ENCODE measurements around the gene PPM1E.
A peak's percentile ranks its signal among the peaks of the same experiment; 100 is the strongest.
"Not testable (repeated sequence)": the region's sequence is repeated elsewhere in the genome, so short reads cannot be mapped to it uniquely, and the experiment has no call there.

The PPM1E gene

DNA sequence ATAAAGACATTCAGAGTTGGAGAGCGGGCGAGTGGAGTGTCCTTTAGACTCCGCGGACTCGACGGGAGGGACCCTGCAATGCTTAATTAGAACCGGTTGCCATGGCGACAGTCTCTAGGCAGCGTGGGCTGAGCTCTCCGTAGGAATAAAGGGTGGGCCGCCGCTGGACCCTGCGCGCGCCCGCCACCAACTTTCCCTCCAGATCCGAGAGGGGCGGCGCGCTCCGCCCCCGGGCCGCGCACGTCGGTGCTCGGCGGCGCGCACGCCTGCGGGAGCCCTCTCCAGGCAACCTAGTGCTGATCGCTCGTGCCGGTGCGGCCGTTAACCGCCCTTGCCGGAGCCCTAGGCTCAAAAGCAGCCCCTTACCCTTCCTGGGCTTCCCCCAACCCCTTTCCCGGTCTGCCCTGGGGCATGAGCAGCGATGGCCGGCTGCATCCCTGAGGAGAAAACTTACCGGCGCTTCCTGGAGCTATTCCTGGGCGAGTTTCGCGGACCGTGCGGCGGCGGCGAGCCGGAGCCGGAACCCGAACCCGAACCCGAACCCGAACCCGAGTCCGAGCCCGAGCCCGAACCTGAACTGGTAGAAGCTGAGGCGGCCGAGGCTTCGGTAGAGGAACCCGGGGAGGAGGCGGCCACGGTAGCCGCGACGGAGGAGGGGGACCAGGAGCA is at the start of gene PPM1E:
Gene PPM1E (plus strand): TSS at position 278 of the 669 bp plus-strand sequence.
- DNase-seq (ENCODE audit: low read depth in 3 of 3), result peak in 1 of 3 experiments; percentile 54

DNA sequence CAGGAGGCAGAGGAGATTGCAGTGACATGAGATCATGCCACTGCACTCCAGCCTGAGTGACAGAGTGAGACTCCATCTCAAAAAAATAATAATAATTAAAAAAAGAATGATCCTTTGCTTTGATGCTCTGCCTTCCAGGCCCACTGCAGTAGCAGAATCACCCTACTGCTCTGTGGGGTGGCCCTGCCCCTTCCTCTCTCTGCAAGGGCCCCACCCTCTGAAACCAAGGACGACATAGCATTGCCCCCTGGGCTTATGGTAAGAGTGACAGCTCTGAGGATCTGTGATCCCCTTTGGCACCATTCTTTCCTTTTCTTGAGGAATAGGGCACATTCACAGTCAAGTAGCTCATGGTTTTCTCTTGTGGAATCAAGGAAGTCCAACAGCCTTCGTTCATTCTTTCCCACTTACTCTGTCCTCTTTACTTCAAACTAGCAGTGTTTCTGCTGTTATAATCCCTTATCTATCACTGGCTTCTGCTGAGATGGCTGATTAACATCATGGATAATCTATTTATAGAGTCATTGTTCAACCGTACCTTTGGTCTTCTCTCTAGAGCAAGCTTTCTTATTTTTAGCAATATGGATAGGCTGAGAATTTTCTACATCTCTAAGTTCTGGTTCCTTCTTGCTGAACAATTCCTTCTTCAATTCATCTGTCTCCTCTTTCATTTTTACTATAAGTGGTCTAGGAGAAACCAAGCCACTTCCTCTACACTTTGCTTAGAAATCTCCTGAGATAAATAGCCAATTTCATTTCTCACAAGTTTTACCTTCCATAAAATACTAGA is 49.1 kb upstream of the PPM1E start:
- no peak for DNase-seq (ENCODE audit: low read depth in 3 of 3)

GRCh38 chr17:58710948-58711552 is 44.6 kb upstream of the PPM1E start:
- peak in 2 of 3 experiments; percentile 8 to 24 for DNase-seq (ENCODE audit: low read depth in 3 of 3)

GRCh38 chr17:58722274-58722673 is 33.4 kb upstream of the PPM1E start:
- DNase-seq (ENCODE audit: low read depth in 3 of 3), result no peak

DNA sequence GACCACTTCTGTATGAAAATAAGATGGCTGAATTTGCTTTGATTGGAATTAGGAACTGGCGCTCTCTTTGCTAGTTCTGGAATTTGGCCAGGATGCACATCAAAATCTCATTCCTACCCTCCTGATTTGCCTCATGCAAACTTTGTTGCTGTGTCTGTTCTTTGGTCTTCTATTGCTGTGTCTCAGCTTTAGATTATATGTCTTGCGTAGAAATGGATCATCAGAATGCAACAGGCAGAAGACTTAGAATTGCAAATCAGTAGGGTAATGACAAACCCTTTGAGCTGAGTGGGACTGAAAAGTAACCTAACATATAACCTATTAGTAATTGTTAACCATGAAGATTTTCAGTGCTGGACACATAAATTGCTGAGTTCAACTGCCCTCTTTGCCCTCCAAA is 33.0 kb upstream of the PPM1E start:
- DNase-seq (ENCODE audit: low read depth in 3 of 3), result no peak

GRCh38 chr17:58728798-58729197 is 26.9 kb upstream of the PPM1E start:
- no peak for DNase-seq (ENCODE audit: low read depth in 3 of 3)

GRCh38 chr17:58730937-58731336 is 24.7 kb upstream of the PPM1E start:
- DNase-seq (ENCODE audit: low read depth in 3 of 3), result no peak

DNA sequence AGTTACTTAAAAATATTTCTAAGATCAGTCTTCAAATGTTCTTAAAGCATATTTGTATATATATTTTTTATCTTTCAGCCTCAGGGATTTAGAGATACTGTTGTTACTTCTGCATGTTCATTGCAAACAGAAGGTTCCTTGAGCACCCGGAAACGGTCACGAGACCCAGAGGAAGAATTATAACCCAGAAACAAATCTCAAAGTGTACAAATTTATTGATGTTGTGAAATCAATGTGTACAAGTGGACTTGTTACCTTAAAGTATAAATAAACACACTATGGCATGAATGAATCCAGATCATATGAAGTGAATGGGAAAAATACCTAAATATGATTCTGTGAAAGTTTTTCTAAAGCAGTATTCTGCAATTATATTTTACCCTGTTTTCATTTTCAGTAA is 21.6 kb upstream of the PPM1E start:
- DNase-seq (ENCODE audit: low read depth in 3 of 3), result no peak

- DNase-seq (ENCODE audit: low read depth in 3 of 3), result no peak
Observed at GRCh38 chr17:58734811-58735210, 20.8 kb upstream of the PPM1E start.

- DNase-seq (ENCODE audit: low read depth in 3 of 3), result no peak
Observed at GRCh38 chr17:58741121-58741625, 14.5 kb upstream of the PPM1E start.

- DNase-seq (ENCODE audit: low read depth in 3 of 3), result no peak
Observed at GRCh38 chr17:58747674-58748073, 8.0 kb upstream of the PPM1E start.

DNA sequence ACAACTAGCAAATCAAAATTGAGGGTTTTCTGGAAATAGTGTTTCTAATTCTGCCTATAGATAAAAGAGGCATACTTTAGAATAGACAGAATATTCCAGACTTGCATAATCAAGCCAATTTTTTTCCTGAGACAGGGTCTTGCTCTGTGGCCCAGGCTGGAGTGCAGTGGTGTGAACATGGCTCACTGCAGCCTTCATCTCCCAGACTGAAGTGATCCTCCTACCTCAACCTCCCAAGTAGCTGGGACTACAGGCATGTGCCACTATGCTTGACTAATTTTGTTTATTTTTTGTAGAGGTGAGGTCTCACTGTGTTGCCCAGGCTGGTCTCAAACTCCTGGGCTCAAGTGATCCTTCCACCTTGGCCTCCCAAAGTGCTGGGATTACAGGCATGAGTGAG is 6.0 kb upstream of the PPM1E start:
- DNase-seq (ENCODE audit: low read depth in 3 of 3), result not testable (repeated sequence)

DNA sequence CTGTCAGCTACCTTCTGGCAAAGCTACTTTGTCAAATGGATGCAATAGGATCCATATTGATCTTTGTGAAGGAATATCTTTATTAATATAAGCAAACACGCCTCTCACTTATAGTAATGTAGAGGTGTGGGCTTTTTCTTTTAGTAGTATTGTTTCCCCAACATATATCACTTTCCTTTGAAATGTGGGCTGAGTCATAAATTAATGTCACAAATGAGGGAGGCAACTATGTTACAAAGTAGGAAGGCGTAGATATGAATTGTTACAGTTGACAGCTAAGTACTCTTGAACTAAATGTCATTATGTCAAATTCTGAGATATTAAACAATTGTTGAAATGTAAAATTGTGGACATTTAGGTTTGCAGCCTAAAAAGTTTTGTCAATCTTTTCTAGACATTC is 2.6 kb upstream of the PPM1E start:
- no peak for DNase-seq (ENCODE audit: low read depth in 3 of 3)

DNA sequence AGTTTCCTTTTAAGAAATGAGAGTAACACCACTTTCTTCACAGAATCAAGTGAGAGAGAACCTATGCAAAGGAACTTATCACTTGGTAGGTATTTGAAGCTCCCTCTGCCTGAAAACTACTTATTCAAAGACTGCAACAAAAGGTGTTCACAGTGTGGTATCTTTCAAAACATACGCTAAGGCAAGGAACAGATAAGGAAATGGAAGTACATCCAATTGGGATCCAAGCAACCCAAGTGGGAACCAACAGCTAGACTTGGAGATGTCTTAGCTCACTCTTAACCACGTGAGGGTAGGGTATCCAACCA is 431 bp upstream of the PPM1E start:
- no peak for DNase-seq (ENCODE audit: low read depth in 3 of 3)

- DNase-seq (ENCODE audit: low read depth in 3 of 3), result peak in 1 of 3 experiments; percentile 11
Observed at GRCh38 chr17:58756246-58757161, 850 bp downstream of the PPM1E start.

DNA sequence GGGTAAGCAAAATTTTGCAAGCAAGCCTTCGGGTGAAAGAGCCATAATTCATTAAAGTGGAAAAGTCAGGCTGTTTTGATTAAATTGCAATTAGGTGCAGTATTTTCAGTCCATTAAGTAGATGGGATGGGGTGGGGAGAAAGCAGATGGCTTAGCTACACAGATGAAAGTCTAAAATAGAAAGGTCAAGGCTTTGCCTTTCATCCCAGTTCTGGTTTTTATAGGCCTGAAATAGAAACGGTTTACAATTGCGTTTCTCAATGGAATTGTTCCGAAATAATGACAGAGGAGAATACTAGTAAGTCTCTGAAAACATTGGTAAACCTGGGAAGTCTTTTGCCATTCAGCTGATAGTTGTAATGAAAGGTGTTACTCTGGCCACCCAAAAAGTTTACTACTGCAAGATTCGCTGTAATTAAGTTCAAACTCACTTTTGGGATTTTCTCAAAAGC is 1.5 kb downstream of the PPM1E start:
- no peak for DNase-seq (ENCODE audit: low read depth in 3 of 3)

DNA sequence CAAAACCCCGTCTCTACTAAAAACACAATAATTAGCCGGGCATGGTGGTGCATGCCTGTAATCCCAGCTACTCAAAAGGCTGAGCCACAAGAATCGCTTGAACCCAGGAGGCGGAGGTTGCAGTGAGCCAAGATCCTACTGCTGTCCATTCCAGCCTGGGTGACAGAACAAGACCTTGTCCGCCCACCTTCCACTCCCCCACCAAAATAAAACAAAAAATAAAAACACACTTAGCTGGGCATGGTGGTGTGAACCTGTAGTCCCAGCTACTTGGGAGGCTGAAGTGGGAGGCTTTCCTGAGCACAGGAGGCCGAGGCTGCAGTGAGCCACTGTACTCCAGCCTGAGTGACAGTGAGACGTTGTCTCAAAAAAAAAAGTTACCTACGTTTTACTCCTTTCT is 3.2 kb downstream of the PPM1E start:
- no peak for DNase-seq (ENCODE audit: low read depth in 3 of 3)

- DNase-seq (ENCODE audit: low read depth in 3 of 3), result no peak
Observed at GRCh38 chr17:58759522-58759921, 3.9 kb downstream of the PPM1E start.

DNA sequence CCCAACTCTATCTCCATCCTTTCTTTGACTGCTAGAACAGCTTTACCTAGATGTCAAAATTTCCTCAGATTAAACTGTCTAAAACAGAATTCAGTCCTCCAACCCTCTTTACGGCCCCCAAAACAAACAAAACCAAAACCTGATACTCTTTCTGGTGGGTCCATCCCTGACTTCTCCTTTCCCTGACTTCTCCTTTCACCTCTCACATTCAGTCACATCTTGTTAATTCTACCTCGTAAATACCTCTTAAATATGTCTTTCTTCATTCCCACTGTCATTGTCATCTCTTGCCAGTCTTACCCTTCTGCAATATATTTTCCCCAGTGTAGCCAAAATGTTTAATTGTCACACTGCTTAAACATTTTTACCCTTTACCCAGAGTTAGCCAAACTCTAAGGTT is 4.6 kb downstream of the PPM1E start:
- DNase-seq (ENCODE audit: low read depth in 3 of 3), result no peak

- DNase-seq (ENCODE audit: low read depth in 3 of 3), result no peak
Observed at GRCh38 chr17:58763263-58763662, 7.6 kb downstream of the PPM1E start.

- no peak for DNase-seq (ENCODE audit: low read depth in 3 of 3)
Observed at GRCh38 chr17:58764373-58764772, 8.7 kb downstream of the PPM1E start.

- DNase-seq (ENCODE audit: low read depth in 3 of 3), result not testable (repeated sequence)
Observed at GRCh38 chr17:58778482-58778881, 22.8 kb downstream of the PPM1E start.

All from stimulated activated CD4-positive, alpha-beta T cell treated with anti-CD3 and anti-CD28 coated beads, TNF-alpha, amount 100 ng/mL, for 24 hours (primary cell).